T-helper 1 cell treated with Interleukin-12 subunit alpha and Interleukin-12 subunit beta and Interleukin-4 antibody, amounts not matched to agents 30 ng/mL and 1 ng/mL, for 36 hours (primary cell): ENCODE measurements around the gene PI4K2A. TPM values are rescaled to one million over a fixed set of nuclear protein-coding genes. Genes with fewer than 3 reads are reported as not detected.

Experiments
- intact Hi-C: fragments of 100-400 bp; cut with micrococcal nuclease; formaldehyde crosslinking; loops from one replicate; pipeline ENCODE4 v1.15.1; 2024
- total RNA-seq: library from RNA; stranded (reverse); gene quantifications from 2 replicates; pipeline ENCODE4 v1.2.3, GENCODE V29; 2022

The PI4K2A gene
- total RNA-seq, 1 donor from 2014 or later: 14.1 TPM

- intact Hi-C loops: loop anchor here (1.0 to 5.0 kb wide), 7 partner anchors 14 to 345 kb away; partner anchors contain the start of genes AVPI1 and ZFYVE27
Observed at GRCh38 chr10:97701438-97702069, 61.1 kb downstream of the PI4K2A start.

GRCh38 chr10:97703398-97704067 is 63.1 kb downstream of the PI4K2A start:
- intact Hi-C loops: loop anchor here (5.0 kb wide), 1 partner anchor 324 kb away; no protein-coding TSS in a partner anchor

GRCh38 chr10:97704341-97704740 is 63.9 kb downstream of the PI4K2A start:
- intact Hi-C loops: loop anchor here (5.0 kb wide), 1 partner anchor 323 kb away; no protein-coding TSS in a partner anchor

DNA sequence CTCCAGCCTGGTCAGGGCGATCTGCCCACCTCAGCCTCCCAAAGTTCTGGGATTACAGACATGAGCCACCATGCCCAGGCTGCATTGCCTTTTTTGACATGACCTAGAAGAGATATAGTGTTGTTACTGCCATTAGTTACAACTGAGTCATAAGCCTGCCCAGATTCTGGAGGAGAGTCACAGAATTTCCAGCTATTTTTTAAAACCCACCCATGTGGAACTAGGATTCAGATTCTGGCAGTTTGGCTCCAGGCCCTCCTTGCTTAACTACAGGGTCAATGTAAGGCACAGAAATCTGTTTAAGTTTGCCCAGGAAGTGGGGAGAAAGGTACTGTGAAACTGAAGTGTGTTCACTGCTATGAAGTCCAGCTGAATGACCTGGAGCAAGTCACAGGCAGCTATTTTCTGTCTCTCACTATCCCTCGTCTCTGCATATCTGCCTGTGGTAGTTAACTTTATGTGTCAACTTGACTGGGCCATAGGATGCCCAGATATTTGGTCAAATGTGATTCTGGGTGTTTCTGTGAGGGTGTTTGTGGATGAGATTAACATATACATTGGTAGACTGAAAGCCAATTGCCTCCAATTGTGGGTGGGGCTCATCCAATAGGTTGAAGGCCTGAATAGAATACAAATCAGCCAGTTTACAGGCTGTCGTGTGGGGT is 64.7 kb downstream of the PI4K2A start:
- intact Hi-C loops: no loop called here

DNA sequence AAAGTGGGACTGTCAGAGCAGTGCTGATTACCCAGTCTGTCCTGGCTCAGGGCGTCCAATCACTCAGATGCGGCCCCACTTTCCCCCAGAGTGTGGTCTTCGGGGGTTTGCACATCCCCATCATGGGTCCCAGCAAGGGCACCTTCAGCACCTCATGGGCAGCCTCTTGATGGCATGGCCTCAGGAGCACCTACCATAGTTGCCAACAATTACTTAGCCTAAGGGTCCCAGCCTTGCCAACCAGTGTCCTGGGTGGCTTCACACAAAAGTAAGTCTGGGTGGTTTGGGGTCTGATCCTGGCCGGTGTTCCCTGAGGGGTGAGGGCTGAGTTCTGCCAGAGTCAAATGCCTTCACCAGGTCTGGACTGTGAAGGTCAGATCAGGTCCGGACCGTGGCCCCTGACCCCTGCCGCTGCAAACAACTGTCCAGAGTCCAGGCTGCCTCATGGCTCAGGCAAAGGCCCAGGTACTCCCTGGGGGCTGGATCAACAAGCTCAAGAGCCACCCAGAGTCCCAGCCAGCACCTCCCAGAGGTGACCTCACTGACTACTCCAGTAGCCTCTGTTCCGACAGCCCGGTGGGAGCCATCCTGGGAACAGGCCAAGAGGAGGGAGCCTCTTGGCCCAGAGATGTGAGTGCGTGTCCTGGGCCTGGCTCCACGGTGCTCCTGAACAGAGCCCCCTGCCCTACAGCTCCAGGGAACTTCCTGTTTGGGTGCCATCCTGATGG is 66.8 kb downstream of the PI4K2A start:
- intact Hi-C loops: no loop called here

DNA sequence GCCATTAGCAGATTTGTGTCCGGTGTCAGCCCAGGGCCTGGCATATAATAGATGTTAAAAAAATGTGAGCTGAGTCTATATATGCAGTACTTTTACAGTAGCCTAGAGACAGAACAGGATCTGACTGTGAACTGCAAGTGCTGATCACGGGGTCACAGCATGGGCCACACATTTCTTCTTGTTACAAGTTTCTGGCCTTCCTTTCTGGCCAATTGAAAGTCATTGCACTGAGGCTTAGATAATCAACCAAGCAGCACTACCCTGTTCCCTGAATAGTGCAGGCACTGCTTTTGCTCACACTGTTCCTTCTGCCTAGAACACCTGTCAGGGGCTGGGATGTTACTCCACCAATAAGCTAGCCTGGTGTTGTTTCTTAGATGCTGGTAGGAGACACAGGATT is 67.7 kb downstream of the PI4K2A start:
- intact Hi-C loops: no loop called here

GRCh38 chr10:97708976-97709946 is 68.8 kb downstream of the PI4K2A start:
- intact Hi-C loops: loop anchor here (1.0 kb wide), 2 partner anchors 22 to 160 kb away; no protein-coding TSS in a partner anchor

DNA sequence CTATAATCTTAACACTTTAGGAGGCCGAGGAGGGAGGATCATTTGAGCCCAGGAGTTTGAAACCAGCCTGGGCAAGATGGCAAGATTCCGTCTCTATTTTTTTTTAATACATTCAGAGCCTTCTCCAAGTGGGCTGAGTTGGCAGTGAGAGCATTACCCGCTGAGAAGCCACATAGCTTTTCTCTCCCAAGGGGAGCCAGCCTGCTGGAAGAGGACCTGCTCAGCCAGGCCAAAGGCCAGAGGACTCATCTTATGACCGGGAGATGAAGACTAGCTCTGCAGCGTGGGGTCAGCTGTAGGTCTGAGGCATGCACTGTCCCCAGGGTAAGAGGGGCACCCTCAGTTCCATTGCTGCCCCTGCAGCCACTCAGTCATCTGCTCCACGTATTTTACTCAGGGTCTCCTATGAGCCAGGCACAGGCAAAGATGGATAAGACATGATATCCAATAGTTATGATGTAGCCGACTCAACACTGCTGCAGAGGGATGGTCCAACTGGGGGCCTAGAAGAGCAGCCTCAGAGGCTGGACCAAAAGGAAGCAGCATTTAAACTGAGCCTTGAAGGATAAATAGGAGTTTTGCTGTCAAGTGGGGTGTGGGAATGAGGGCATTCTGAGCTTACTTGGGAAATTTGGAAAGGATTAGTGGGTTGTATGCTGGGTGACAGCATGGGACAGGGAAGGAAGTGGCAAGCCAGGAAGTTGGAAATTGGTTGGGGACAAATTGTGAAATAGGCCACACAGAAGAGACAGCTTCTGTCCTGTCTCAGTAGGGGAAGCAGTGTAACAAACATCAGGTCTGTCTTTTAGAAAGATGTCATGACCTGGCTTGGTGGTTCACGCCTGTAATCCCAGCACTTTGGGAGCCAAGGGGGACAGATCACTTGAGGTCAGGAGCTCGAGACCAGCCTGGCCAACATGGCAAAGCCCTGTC is 71.4 kb downstream of the PI4K2A start:
- intact Hi-C loops: no loop called here

DNA sequence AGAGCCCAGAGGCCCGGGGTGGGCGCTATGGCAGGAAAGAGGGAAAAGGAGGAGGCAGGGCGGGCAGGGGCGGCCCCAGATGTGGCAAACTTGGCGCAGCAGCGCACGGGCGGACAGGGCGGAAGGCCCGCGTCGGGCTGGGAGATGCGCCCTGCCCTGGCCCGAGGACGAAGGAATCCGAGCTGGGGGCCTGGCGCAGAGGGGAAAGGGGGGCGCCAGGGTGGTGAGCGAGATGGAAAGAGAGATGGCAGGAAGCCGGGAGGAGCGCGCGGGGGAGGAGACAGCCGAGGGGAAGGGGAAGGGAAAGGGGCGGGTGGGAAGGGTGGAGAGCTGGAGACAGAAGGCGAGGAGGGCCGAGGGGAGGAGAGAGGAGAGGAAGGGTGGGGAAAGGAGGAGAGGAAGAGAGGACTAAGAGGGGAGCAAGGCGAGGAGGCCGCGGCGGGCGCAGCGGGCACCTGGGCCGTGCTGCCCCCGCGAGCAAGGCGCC is 72.9 kb downstream of the PI4K2A start, which contains the start of gene MARVELD1:
Gene MARVELD1, plus strand, starts transcription at position 392 of the 487 bp plus-strand sequence. CDS start 147 bp downstream, outside the sequence.
- intact Hi-C loops: no loop called here

- intact Hi-C loops: loop anchor here (1.0 kb wide), 2 partner anchors 23 to 27 kb away; partner anchors contain the start of genes AVPI1 and ZFYVE27
Observed at GRCh38 chr10:97713826-97714400, 73.4 kb downstream of the PI4K2A start.

GRCh38 chr10:97714401-97715258 is 74.2 kb downstream of the PI4K2A start:
- intact Hi-C loops: loop anchor here (1.0 kb wide), 2 partner anchors 23 to 27 kb away; partner anchors contain the start of genes AVPI1 and ZFYVE27

- intact Hi-C loops: no loop called here
Observed at GRCh38 chr10:97715259-97715874, 74.9 kb downstream of the PI4K2A start.

- intact Hi-C loops: no loop called here
Observed at GRCh38 chr10:97717627-97718026, 77.2 kb downstream of the PI4K2A start.

- intact Hi-C loops: no loop called here
Observed at GRCh38 chr10:97718178-97718577, 77.7 kb downstream of the PI4K2A start.

GRCh38 chr10:97718659-97719142 is 78.2 kb downstream of the PI4K2A start:
- intact Hi-C loops: no loop called here

DNA sequence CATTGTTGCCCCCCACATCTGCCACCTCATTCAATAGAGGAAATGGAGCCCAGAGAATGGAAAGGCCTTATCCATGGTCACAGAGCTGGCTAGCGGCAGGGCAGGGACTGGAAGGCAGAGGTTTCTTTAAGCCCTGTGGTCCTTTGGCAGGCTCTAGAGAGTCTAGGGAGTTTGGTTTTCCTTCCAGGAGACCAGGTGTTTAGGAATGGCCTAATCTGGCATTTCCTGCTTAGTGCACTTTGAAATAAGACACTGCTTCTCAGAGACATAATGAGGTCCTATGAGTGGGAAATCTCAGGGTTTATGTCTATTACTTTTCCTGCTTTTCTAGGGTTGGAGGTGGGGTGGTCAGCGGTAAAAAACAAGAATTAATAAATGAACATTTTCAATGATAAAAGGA is 79.1 kb downstream of the PI4K2A start:
- intact Hi-C loops: no loop called here
